Non-pigmented ciliary epithelial cell (primary cell): ENCODE measurements around the gene PEX6.

Source experiments
- DNase-seq: peaks from one replicate; pipeline ENCODE4 v3.0.0-alpha.2; 2010; ENCODE audit warnings: low read depth

Gene PEX6, protein sequence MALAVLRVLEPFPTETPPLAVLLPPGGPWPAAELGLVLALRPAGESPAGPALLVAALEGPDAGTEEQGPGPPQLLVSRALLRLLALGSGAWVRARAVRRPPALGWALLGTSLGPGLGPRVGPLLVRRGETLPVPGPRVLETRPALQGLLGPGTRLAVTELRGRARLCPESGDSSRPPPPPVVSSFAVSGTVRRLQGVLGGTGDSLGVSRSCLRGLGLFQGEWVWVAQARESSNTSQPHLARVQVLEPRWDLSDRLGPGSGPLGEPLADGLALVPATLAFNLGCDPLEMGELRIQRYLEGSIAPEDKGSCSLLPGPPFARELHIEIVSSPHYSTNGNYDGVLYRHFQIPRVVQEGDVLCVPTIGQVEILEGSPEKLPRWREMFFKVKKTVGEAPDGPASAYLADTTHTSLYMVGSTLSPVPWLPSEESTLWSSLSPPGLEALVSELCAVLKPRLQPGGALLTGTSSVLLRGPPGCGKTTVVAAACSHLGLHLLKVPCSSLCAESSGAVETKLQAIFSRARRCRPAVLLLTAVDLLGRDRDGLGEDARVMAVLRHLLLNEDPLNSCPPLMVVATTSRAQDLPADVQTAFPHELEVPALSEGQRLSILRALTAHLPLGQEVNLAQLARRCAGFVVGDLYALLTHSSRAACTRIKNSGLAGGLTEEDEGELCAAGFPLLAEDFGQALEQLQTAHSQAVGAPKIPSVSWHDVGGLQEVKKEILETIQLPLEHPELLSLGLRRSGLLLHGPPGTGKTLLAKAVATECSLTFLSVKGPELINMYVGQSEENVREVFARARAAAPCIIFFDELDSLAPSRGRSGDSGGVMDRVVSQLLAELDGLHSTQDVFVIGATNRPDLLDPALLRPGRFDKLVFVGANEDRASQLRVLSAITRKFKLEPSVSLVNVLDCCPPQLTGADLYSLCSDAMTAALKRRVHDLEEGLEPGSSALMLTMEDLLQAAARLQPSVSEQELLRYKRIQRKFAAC

DNA sequence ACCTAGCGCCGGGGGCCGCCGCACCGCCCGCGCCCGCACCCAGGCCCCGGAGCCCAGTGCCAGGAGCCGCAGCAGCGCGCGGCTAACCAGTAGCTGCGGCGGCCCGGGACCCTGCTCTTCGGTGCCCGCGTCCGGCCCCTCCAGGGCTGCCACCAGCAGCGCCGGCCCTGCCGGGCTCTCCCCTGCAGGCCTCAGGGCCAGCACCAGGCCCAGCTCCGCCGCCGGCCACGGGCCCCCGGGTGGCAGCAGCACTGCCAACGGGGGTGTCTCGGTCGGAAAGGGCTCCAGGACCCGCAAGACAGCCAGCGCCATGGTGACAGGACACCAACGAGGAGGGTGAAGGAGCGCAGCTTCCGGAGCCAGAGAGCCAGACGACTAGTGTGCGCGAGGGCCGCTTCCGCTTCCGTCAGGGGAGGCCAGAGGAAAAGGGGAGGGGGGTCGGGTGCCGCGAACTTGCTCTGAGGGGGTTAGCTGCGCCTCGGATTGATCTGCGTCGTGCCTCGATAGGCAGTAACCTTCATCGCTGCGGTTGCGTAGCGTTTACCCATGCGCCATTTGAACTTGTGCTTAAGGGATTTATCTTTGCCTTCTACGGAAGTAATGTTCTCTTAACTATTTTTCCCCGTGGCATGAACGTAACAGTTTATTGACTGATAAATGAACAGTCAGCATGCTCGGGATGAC is at the start of gene PEX6:
Gene PEX6 (minus strand): TSS at position 343 of the 684 bp plus-strand sequence. CDS start 31 bp downstream, at position 312.
- DNase-seq, result no peak

DNA sequence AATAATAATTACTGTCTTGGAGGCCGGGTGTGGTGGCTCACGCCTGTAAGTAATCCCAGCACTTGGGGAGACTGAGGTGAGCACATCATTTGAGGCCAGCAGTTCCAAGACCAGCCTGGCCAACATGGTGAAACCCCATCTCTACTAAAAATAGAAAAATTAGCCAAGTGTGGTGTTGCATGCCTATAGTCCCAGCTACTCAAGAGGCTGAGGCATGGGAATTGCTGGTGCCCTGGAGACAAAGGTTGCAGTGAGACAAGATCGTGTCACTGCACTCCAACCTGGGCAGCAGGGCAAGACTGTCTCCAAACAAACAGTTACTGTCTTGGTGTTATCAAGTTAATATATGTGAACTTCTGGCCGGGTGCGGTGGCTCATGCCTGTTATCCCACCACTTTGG is 47.4 kb upstream of the PEX6 start:
- DNase-seq, result no peak

DNA sequence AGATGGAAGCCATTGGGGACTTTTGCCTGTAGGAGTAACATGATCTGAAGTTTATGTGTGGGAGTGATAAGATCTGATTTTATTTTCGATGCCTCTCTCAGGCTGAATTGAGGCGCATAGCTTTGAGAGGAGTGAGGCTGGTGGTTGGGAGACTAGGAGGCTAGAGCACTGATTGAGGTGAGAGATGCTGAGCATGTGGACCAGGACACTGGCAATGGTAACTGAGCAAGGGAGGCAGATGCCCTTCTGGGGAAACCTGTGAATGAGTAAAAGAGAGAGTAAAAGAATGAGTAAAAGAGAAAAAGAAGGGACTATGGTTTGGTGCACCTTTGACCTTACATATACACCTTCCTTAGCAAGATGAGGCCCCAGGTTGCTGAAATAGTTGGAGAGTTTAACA is 45.5 kb upstream of the PEX6 start:
- no peak for DNase-seq

DNA sequence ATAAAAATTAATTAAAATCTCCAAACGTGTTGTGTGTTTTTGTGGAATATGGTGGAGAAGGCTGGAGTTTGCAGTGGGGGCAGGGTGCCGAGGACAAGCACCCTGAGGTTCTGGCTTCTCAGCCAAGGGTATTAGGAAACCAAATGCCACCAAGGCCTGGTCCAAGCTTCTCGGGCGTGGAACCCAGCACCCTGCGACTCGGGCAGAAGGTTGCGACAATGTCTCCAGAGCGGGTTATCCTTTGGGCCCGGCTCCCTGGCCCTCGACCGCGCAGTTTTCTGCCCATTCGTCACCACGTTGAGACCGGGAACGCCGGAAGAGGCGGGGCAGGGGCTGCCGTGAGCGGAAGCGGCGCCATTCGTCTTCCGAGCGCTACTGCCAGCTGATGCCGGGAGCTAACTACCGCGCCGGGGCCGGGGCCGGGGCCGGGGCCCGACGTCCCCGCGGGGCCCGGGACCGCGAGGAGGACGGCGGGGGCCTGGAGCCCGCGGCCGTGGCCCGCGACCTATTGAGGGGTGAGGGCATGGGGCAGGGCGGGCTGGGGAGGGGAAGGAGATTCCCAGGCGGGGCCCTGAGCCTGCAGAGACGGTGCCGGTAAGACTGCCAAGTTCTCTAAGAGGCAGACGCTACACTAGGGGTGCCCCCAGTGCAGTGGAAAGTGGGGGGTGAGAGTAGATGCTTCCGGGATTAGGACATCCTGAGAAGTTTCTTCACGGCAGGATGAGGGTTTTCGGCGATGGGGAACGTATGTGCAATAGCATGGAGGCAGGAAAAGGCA is 42.5 kb upstream of the PEX6 start, which contains the start of gene RRP36:
Gene RRP36 (plus strand): TSS at position 354 of the 778 bp plus-strand sequence. CDS start 32 bp downstream, at position 386.
- no peak for DNase-seq

DNA sequence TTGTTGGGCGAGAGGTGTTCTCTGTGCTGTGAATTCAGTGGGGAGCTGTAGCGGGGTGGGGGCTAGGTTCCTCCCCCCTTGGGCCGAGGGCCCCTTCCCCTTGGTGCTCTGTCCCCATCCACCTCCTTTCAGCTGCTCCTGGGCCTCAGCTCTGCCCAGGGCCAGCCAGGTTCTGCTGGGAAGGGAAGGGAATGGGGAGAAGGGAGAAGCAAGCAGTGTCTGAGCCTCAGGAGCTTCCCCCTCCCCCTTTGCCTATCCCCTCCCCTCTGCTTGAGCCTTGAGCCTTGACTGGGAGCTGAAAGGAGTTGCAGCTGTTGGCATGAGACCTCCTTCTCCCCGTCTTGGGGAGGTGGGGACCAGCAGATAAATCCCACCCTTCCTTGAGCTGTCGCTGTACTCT is 41.9 kb upstream of the PEX6 start:
- no peak for DNase-seq

DNA sequence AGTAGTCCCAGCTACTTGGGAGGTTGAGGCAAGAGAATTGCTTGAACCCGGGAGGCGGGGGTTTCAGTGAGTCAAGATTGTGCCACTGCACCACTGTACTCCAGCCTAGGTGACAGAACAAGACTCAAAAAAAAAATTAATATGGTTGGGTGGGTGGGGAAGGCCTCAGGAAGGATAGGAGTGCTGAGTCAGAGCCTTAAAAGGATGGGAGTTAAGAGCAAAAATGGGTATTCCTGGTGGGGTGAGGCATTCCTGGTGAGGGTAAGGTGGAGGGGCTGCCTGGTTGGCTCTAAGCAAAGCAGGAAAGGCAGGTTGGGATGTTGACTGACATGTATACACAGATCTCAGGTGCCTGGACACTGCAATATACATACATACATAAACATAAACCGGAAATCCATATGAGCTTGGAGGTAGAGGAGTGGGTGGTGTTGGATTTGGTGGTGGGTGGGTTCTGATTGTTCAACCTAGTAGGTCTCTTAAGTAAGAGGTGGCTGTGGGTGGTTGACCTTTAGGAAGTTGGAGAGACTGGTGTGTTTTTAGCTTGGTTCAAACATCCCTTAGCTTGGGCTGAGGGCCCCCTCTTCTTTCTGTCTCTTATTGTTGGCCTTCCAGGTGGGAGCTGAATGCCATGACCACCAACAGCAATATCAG is 41.2 kb upstream of the PEX6 start:
- DNase-seq, result no peak

DNA sequence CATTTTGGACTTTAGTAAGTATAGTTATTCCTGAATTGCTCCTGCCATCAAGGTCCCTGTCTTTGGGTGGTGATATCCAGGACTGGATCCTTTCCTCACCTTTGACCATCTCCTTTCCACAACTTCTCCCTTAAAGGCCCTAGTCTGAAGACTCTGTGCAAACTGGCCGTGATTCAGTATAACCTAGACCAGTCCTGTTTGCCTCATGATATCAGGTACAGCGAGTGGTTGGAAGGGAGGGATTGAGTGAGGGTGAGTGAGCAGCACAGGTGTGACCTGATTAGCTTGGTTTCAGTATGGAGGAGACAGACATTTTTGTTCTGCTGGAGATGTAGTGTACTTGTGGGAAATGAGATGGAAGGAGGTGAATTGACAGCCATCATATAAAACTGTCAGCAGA is 40.2 kb upstream of the PEX6 start:
- DNase-seq, result no peak

DNA sequence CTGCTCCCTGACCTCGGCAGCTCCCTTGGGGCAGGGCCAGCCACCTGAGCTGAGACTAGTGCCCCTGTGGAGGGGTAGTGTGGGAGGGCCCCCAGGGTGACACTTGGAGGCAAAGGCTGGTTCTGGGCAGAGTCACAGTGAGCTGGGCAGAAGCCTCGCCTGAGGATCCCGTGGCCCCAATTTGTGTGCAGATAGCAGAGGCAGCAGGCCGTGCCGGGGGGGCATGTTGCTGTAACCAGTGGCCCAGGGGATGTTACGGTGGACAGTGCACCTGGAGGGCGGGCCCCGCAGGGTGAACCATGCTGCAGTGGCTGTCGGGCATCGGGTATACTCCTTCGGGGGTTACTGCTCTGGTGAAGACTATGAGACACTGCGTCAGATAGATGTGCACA is 38.0 kb upstream of the PEX6 start:
- DNase-seq, result no peak

DNA sequence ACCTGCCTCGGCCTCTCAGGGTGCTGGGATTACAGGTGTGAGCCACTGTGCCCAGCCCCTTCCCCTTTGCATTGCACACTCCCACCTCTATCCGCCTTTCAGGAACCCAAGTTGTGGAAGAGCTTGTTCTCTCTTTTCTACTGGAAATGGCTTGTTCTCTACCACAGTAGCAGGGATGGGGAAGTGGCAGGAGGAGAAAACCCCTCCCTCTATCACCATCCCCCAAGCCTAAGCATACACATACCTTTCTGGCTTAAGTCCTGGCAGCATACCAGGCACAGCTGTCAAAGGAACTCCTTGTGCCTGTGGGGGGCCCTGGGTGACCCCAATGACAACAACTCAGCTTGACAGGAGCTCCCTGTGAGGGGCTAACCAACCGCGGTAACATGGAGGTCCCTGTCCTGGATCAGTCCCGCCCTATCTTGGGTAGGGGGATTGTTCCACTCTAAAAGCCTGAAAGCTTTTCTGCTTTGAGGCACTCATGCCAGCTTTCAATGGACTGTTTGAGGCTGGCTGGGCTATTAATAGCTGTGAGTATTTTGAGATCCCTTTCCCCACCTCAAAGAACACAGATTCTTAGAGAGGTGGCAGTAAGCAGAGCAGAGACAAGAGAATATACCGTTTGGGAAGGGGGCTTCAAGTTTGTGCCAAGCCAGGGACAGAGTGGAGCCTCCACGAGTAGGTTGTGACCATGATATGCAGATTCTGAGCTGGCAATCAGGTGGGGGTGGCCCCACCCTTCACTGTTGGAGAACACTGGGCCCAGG is 37.4 kb upstream of the PEX6 start:
- DNase-seq, result no peak

DNA sequence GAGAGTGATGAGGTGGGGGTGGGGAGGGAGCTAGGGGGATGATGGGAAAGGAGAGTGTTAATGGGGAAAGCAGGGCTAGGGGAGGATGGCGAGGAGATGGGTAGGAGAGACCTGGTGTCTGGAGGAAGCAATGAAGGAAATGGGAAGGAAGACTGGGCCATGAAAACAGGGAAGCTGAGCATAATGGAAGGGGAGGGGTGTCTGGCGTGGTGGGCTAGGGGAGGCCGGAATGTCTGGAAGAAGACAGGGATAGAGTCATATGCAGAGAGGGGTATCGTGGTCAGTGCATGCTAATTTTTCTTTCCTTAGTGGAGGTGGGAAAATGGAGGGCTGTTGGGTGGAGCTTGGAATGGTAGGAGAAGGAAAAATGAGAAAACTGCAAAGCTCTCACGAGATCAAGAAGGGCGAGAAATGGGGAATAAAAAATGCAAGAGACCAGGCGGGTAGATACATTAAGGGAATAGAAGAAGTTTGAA is 35.5 kb upstream of the PEX6 start:
- DNase-seq, result no peak

DNA sequence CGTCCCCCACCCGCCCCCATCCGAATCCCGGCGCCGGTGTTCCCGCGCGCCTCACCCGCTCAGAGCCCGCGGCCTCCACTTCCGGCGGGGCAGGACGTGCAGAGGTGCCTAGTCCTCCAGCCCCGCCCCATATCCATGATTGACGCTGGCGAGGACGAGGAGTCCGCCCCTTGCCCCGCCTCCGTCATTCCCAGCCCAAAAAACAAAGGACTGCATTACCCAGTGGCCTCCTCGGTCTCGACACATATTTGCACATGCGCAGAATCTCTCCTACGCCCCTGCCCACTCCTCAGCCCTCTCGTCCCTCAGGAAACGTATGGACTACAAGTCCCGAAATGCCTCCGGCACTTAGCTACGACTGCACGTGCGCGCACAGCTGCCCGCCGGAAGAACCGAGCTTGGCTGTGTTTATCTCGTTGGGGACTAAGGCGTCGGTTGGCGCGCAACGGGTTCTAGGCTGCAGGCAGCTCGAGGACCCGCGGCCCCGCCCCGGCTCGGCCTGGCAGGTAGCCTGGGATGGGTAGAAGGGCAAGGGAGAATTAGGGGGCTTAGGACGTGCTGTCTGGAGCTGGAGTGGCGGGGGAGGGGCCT is 35.0 kb upstream of the PEX6 start, which contains the start of the genes KLHDC3 and MEA1:
Gene KLHDC3 (plus strand): TSS at position 407 of the 591 bp plus-strand sequence. CDS start 2,944 bp downstream, outside the sequence.
Gene MEA1 (minus strand): TSS at position 104 of the 591 bp plus-strand sequence. CDS start 133 bp downstream, outside the sequence.
- DNase-seq, result peak; percentile 100

DNA sequence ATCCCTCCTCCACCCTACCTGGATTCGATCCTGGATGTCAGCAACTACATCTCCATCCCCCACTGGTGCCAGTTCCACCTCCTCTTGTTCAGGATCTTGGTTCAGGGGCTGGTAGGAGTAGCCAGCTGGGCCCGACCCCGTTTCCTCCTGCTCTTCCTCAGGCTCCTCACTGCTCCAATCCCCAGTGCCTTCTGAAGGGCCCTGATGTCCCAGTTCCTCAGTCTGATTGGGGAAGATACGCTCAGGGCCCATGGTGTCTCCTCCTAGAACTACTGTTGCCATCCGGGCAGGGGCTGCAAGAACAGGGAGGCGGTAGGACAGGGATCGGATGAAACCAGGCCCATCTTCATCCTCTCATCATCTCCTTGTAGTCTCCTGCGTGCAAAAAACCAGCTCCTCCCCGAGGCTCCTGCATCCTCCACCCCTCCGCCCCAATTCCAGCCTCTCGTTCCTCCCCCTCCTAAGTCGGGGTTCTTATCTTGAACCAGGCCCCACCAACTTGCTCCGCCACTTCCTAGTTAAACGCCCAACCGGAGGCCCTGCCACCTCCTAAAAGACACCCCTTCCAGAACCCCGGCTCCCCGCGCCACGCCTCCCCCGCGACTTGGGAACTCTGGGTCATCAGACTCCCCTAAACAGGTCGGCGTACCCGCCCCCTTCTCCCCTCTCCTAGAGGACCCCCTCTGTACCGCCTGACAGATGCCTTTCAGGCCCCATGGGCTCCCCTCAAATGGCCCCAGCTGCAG is 34.3 kb upstream of the PEX6 start:
- no peak for DNase-seq

DNA sequence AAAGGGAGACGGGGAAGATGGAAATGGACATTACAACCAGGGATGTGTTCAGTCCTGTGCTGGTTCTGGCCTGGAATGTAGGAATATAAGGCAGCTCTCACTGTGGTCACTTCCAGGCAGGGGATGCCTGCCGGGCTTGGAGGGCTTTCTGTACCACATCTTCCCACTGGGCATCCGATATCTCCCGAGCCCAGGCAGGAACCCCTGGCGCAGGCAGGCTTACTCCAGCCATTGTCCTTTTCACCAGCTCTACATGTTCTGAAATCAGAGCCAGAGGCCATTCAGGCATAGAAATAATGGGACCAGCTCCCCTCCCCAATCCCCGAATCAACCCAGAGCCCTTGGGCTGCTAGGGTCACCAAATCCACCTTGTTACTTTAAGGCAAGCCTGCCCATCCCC is 33.4 kb upstream of the PEX6 start:
- no peak for DNase-seq

DNA sequence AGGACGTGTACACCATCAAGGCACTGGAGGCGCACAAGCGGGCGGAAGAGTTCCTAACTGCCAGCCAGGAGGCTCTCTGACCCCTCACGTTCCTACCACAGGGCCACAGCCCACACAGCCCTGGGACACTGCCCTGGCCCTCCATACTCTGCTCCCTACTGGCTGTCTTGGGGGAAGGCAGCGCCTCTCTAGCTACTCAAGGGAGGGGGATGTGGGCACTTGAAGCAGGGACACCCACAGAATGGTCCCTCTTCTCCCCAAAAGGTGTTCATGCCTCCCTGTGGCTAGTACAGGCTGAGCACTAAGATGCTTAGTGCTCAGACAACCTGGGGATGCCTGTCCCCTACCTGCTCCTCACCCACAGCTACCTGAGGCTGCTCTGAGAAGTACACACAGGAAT is 32.2 kb upstream of the PEX6 start:
- no peak for DNase-seq

DNA sequence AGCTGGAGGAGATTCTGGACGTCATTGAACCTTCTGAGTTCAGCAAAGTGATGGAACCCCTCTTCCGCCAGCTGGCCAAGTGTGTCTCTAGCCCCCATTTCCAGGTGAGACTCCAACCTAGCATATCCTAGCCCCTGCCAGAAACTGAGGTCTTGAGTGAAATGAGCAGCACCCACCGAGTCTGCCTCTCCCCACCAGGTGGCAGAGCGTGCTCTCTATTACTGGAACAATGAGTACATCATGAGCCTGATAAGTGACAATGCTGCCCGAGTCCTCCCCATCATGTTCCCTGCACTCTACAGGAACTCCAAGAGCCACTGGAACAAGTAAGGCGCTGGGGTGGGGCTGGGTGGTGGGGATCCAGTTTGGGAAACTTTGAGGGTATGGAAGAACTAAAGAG is 30.1 kb upstream of the PEX6 start:
- DNase-seq, result no peak

DNA sequence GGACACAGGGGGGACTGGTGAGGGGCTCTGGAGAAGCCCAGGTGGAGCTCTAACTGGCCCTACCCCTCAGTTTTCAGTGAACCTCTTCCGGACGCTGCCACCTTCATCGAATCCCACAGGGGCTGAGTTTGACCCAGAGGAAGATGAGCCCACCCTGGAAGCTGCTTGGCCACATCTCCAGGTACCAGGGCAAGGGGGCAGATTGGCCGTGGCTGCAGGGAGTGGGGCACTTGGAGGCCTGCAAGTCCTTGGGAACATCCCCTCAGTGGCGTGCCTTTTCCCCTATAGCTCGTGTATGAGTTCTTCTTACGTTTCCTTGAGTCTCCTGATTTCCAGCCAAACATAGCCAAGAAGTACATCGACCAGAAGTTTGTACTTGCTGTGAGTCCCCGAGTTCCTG is 28.1 kb upstream of the PEX6 start:
- DNase-seq, result no peak

DNA sequence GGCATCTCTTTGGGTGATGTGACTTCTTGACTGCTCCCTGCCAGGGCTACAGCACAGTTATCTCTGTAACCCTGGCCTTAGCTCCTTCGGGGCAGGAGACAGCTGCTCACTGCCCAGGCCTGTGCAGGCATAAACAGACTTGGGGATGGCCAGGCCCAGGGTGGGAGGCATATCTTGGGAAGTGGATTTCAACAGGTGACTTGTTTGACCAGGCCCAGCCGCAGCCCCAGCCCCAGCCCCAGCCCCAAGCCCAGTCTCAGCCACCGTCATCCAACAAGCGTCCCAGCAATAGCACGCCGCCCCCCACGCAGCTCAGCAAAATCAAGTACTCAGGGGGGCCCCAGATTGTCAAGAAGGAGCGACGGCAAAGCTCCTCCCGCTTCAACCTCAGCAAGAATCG is 27.3 kb upstream of the PEX6 start:
- no peak for DNase-seq

DNA sequence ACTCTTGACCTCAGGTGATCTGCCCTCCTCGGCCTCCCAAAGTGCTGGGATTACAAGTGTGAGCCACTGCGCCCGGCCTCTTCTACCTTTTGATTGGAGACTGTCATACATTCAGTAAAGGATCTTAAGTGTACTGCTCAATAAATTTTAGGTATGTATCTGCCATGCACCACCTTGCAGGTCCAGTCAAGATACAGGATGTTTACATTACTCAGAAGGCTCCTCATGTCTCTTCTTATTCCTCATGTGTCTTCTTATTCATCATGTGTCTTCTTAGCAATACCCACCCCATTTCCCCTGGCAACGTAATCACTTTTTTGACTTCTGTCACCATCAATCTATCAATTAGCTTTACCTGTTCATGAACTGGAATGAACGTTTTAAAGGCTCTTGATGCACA is 26.9 kb upstream of the PEX6 start:
- DNase-seq, result no peak

DNA sequence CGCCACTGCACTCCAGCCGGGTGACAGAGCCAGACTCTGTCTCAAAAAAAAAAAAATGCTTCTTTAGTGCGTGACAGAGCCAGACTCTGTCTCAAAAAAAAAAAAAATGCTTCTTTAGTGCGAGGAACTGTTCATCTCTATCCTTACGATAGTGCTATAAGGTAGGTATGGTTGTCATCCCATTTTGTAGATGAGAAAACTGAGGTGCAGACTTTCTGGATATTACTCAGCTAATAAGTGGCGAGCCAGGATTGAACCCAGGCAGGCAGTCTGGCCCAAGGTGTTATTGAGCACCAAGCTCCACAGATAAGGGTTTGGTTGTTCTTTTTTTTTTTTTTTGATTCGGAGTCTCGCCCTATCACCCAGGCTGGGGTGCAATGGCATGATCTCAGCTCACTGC is 22.9 kb upstream of the PEX6 start:
- DNase-seq, result no peak
